ENCODE data around the gene PDZK1IP1.

The PDZK1IP1 gene

GRCh38 chr1:47223174-47223920 is 33.5 kb upstream of the PDZK1IP1 start:
- Histone ChIP-seq H3K27ac (replicated peaks) (no peak overlapping the region), H3K4me3 (replicated peaks; ENCODE audit: insufficient read depth, low read length) (no peak overlapping the region), H3K27me3 (ENCODE audit: insufficient read depth, poor library complexity, severe bottlenecking) (peaks cover 47% of the 10 kb centered on the region)
- TF ChIP-seq SPI1 (IDR thresholded peaks at IDR 0.05; ENCODE audit: borderline replicate concordance, low read depth) (no peak), CTCF (IDR thresholded peaks at IDR 0.05; ENCODE audit: insufficient read depth, low read length) (no peak), POLR2AphosphoS5 (IDR thresholded peaks at IDR 0.05; ENCODE audit: low read depth) (no peak), REST (IDR thresholded peaks at IDR 0.05; ENCODE audit: insufficient replicate concordance, low read depth) (no peak), GABPA (IDR thresholded peaks at IDR 0.05; ENCODE audit: low read depth) (no peak)
- no peak for DNase-seq (ENCODE audit: low read depth in 1 of 2, low spot score in 1 of 2)

GRCh38 chr1:47222476-47222875 is 32.6 kb upstream of the PDZK1IP1 start:
- no peak for DNase-seq (ENCODE audit: low read depth in 1 of 2, low spot score in 1 of 2)
- TF ChIP-seq GABPA (IDR thresholded peaks at IDR 0.05; ENCODE audit: low read depth) (no peak), POLR2AphosphoS5 (IDR thresholded peaks at IDR 0.05; ENCODE audit: low read depth) (no peak), REST (IDR thresholded peaks at IDR 0.05; ENCODE audit: insufficient replicate concordance, low read depth) (no peak), SPI1 (IDR thresholded peaks at IDR 0.05; ENCODE audit: borderline replicate concordance, low read depth) (no peak), CTCF (IDR thresholded peaks at IDR 0.05; ENCODE audit: insufficient read depth, low read length) (no peak)
- Histone ChIP-seq H3K4me3 (replicated peaks; ENCODE audit: insufficient read depth, low read length) (no peak overlapping the region), H3K27ac (replicated peaks) (no peak overlapping the region), H3K27me3 (ENCODE audit: insufficient read depth, poor library complexity, severe bottlenecking) (peaks cover 39% of the 10 kb centered on the region)

- DNase-seq (ENCODE audit: low read depth in 1 of 2, low spot score in 1 of 2), result no peak
- TF ChIP-seq CTCF (IDR thresholded peaks at IDR 0.05; ENCODE audit: insufficient read depth, low read length), result no peak
- no peak for TF ChIP-seq GABPA (IDR thresholded peaks at IDR 0.05; ENCODE audit: low read depth)
- no peak for TF ChIP-seq REST (IDR thresholded peaks at IDR 0.05; ENCODE audit: insufficient replicate concordance, low read depth)
- TF ChIP-seq POLR2AphosphoS5 (IDR thresholded peaks at IDR 0.05; ENCODE audit: low read depth), result no peak
- TF ChIP-seq SPI1 (IDR thresholded peaks at IDR 0.05; ENCODE audit: borderline replicate concordance, low read depth), result no peak
- no peak overlapping the region for H3K4me3 ChIP-seq (replicated peaks; ENCODE audit: insufficient read depth, low read length)
- peaks cover 15% of the 10 kb centered on the region for H3K27me3 ChIP-seq (ENCODE audit: insufficient read depth, poor library complexity, severe bottlenecking)
- H3K27ac ChIP-seq (replicated peaks), result no peak overlapping the region
Measured at GRCh38 chr1:47219590-47220220, 29.9 kb upstream of the PDZK1IP1 start.
